ENCODE results near the gene NXPE1.

- TF ChIP-seq CTCF (IDR thresholded peaks at IDR 0.05; ENCODE audit: low read length) (no peak), EZH2 (IDR thresholded peaks at IDR 0.05; ENCODE audit: borderline replicate concordance, low read length) (no peak)
Measured at GRCh38 chr11:114562166-114562916, 2.7 kb upstream of the NXPE1 start.

Data from OCI-LY1 (cell line).